Measurements from ENCODE around the gene SLC16A3. TPM values are rescaled to one million over a fixed set of nuclear protein-coding genes. Genes with fewer than 3 reads are reported as not detected.

SLC16A3 gene
- total RNA-seq, 1 experiment from 2014 or later = 22.2 TPM

GRCh38 chr17:82236142-82236971, 7.5 kb downstream of the SLC16A3 start:
- DNase-seq (ENCODE audit: low spot score) = no peak

- DNase-seq (ENCODE audit: low spot score) = no peak
Observed at GRCh38 chr17:82237083-82237745, 8.4 kb downstream of the SLC16A3 start.

GRCh38 chr17:82237746-82238471, 9.1 kb downstream of the SLC16A3 start:
- DNase-seq (ENCODE audit: low spot score) = no peak

- peak; percentile 87 for DNase-seq (ENCODE audit: low spot score)
Observed at GRCh38 chr17:82238472-82239201, 9.8 kb downstream of the SLC16A3 start.

- no peak for DNase-seq (ENCODE audit: low spot score)
Observed at GRCh38 chr17:82239401-82239925, 10.6 kb downstream of the SLC16A3 start.

- DNase-seq (ENCODE audit: low spot score) = no peak
Observed at GRCh38 chr17:82239926-82240505, 11.2 kb downstream of the SLC16A3 start.

GRCh38 chr17:82240506-82241182, 11.8 kb downstream of the SLC16A3 start:
- no peak for DNase-seq (ENCODE audit: low spot score)

GRCh38 chr17:82241183-82241925, 12.5 kb downstream of the SLC16A3 start:
- peak; percentile 87 for DNase-seq (ENCODE audit: low spot score)

- DNase-seq (ENCODE audit: low spot score) = no peak
Observed at GRCh38 chr17:82241926-82242697, 13.3 kb downstream of the SLC16A3 start.

GRCh38 chr17:82242698-82242976, 13.8 kb downstream of the SLC16A3 start:
- no peak for DNase-seq (ENCODE audit: low spot score)

GRCh38 chr17:82242977-82243647, 14.3 kb downstream of the SLC16A3 start:
- peak; percentile 83 for DNase-seq (ENCODE audit: low spot score)

GRCh38 chr17:82243648-82244412, 15.0 kb downstream of the SLC16A3 start:
- no peak for DNase-seq (ENCODE audit: low spot score)

GRCh38 chr17:82244413-82245133, 15.7 kb downstream of the SLC16A3 start:
- no peak for DNase-seq (ENCODE audit: low spot score)

- DNase-seq (ENCODE audit: low spot score) = no peak
Observed at GRCh38 chr17:82245134-82246039, 16.5 kb downstream of the SLC16A3 start.

- DNase-seq (ENCODE audit: low spot score) = no peak
Observed at GRCh38 chr17:82246040-82246364, 17.2 kb downstream of the SLC16A3 start.

All from H4 (cell line).